ENCODE measurements around the gene CBX4.

The CBX4 gene

GRCh38 chr17:79811868-79812352 lies 27.3 kb downstream of the CBX4 start:
- DNase-seq: no peak

GRCh38 chr17:79811011-79811867 lies 28.0 kb downstream of the CBX4 start:
- DNase-seq: peak; percentile 71

GRCh38 chr17:79810130-79811010 lies 28.9 kb downstream of the CBX4 start:
- DNase-seq: peak; percentile 90

- DNase-seq: no peak
Observed at GRCh38 chr17:79809530-79810129, 29.6 kb downstream of the CBX4 start.

GRCh38 chr17:79808763-79809529 lies 30.3 kb downstream of the CBX4 start:
- peak; percentile 84 for DNase-seq

- no peak for DNase-seq
Observed at GRCh38 chr17:79806863-79807720, 32.1 kb downstream of the CBX4 start.

- DNase-seq: no peak
Observed at GRCh38 chr17:79806446-79806760, 32.8 kb downstream of the CBX4 start.

- no peak for DNase-seq
Observed at GRCh38 chr17:79804856-79805696, 34.2 kb downstream of the CBX4 start.

- DNase-seq: no peak
Observed at GRCh38 chr17:79803997-79804855, 35.0 kb downstream of the CBX4 start.

GRCh38 chr17:79803421-79803996 lies 35.7 kb downstream of the CBX4 start:
- no peak for DNase-seq

GRCh38 chr17:79802736-79803420 lies 36.4 kb downstream of the CBX4 start:
- DNase-seq: peak; percentile 33

- DNase-seq: no peak
Observed at GRCh38 chr17:79802039-79802735, 37.1 kb downstream of the CBX4 start.

GRCh38 chr17:79801156-79802038 lies 37.8 kb downstream of the CBX4 start:
- DNase-seq: no peak

GRCh38 chr17:79800325-79801155 lies 38.7 kb downstream of the CBX4 start:
- peak; percentile 33 for DNase-seq

GRCh38 chr17:79799538-79800324 lies 39.5 kb downstream of the CBX4 start:
- no peak for DNase-seq
